SW 1271 (cell line): Measurements from ENCODE around the gene GPR12.
A peak's percentile ranks its signal among the peaks of the same experiment; 100 is the strongest.
"Not testable (repeated sequence)": the region's sequence is repeated elsewhere in the genome, so short reads cannot be mapped to it uniquely, and the experiment has no call there.

Experiments
- DNase-seq, 2 experiments: peaks; one replicate each; lab custom pipeline; 2025; lab: John Stamatoyannopoulos, UW

Gene GPR12

DNA sequence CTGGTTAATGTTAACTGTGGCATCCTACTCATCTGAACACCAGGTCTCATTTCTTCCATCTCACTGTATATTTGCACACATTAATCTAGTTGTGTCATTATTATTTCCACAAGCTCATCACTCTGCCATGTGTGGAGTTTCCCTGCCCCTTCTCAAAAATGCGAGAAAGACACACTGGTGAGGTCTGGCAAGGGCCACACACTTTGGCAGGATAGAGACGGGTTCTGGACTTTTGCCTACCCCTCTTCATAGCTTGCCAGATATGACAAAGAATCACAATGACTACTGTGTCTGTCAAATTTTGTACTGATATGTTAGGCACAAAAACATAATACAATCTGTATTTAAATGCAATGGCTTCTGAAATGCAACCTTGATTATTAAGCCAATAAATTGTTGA, 12.9 kb downstream of the GPR12 start:
- no peak for DNase-seq

DNA sequence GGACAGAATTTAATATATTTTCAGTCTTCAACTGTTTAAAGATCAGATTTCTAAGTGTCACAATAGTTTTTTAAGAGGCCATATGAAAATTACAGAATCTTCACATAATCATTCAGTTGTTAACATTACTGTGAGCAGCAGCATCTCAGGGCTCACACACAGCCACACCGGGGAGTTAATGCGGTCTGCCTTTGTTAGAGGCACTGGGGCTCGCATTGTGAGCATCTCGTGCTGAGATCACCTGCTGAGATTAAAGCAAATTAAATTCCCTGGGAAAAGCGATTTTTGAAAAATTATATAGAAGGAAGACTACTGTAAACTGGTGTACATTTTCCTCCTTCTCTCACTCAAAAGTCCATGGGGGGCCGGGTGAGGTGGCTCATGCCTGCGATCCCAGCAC, 16.6 kb downstream of the GPR12 start:
- DNase-seq = no peak

DNA sequence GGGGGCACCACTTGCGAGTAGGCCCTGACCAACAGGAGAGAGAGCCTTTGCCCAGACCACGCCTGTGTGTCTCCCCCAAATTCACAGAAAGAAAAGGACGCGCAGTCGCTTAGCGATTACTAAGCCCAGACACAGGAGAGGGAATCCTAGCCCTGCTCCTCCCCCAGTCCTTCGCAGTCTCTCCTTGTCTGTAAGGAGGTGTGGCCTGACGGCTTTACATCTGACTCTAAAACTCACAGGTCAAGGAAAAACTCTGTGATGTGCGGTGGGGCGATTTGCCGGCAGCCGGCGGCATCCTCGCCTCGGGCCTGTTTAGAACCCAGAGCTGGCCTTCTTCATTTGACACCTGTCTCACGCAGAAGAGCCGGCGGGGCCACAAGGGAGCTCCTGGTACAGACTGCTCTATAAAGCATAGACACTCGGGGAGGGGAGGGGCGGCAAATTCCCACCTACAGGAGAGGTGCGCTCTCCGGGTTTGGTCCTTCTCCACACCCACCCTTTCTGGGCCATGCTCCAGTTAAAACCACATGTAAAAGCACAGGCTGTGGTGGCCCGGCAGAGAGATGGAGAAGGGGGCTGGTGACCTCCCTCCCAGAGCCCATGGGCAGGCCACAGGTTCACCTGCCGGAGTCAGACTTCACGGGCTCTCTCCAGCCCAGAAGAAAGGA, 17.8 kb downstream of the GPR12 start:
- no peak for DNase-seq

DNA sequence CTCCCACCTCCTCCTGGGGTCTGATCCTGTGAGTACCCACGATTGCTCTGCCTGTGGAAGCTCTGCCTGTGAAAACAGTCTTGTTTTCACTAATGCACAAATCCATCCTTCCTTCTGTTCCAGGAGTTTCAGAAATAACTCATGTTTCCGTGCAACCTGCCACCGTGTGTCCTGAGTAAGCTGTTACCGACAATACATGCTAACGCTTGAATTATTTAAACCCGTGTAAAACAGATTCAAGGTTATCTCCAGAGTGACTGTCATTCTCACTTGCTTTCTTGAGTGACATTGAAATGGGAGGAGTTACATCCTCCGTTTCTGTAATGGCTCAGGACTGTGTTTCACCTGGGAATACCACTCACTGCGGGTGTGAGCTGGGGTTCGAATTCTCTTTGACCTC, 24.9 kb downstream of the GPR12 start:
- no peak for DNase-seq

DNA sequence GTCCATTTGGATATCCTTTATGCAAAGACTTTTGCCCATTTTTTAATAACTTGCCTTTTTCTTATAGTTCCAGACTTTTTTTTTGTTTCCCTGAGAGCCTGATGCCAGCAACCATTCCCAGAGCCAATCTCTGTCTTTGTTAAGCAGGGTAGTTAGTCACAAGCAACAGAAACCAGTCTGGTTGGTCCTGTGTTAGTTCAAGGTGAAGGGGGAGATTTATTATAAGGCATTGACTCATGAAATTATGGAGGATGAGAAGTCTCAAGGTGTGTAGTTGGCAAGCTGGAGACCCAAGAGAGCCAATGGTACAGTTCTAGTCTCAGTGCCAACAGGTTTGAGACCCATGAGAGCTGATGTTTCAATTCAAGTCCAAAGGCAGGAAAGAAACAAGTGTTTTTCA, 33.0 kb downstream of the GPR12 start:
- no peak for DNase-seq

DNA sequence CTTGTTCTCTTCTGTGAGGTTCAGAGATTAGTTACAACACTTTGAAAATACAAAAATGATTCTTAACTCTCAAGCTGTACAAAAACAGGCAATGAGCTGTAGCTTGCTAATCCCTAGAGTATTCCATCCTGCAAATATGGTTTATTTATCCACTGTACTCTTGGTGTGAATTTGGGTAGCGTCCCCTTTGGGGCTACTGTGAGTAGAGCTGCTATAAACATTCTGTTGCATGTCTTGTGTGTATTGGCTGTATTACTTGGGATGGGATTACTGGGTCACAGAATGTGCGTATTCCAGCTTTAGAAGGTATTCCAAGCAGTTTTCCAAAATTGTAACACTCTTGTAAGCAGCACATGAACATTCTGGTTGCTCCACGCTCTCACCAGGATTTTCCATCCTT, 33.5 kb downstream of the GPR12 start:
- DNase-seq = no peak

DNA sequence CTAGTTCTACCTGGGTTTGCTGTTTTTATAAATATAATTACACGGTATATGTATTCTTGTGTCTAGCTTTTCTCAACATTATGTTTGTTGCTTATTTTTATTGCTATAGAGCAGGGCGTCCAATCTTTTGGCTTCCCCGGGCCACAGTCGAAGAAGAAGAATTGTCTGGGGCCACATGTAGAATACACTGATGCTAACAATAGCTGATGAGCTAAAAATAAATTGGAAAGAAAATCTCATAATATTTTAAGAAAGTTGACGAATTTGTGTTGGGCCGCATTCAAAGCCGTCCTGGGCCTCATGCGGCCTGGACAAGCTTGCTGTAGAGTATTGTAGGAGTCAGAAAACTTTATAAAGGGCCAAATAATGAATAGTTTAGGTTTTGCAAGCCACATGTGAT, 33.9 kb downstream of the GPR12 start:
- DNase-seq = no peak

DNA sequence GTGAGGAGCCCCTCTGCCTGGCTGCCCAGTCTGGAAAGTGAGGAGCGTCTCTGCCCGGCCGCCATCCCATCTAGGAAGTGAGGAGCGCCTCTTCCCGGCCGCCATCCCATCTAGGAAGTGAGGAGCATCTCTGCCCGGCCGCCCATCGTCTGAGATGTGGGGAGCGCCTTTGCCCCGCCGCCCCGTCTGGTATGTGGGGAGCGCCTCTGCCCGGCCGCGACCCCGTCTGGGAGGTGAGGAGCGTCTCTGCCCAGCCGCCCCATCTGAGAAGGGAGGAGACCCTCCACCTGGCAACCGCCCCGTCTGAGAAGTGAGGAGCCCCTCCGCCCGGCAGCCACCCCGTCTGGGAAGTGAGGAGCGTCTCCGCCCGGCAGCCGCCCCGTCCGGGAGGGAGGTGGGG, 37.0 kb downstream of the GPR12 start:
- not testable (repeated sequence) for DNase-seq

DNA sequence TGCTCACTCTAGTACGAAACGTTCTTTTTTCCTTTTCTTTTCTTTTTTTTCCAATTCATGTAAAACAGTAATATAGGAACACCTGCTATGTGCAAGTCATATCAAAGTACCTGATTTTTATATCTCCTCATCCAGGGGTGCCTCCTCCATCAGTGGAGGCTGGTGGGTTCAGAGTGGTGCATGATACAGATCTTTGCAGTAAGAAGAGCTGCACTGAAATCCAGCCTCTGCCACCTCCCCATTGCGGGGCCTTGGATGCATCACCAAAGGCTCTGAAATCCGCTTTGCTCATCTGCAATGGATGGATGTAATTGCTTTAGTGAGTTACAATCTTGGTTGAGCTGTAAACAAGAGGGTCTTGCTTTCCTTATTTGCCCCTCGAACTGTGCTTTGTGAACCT, 38.3 kb downstream of the GPR12 start:
- no peak for DNase-seq

DNA sequence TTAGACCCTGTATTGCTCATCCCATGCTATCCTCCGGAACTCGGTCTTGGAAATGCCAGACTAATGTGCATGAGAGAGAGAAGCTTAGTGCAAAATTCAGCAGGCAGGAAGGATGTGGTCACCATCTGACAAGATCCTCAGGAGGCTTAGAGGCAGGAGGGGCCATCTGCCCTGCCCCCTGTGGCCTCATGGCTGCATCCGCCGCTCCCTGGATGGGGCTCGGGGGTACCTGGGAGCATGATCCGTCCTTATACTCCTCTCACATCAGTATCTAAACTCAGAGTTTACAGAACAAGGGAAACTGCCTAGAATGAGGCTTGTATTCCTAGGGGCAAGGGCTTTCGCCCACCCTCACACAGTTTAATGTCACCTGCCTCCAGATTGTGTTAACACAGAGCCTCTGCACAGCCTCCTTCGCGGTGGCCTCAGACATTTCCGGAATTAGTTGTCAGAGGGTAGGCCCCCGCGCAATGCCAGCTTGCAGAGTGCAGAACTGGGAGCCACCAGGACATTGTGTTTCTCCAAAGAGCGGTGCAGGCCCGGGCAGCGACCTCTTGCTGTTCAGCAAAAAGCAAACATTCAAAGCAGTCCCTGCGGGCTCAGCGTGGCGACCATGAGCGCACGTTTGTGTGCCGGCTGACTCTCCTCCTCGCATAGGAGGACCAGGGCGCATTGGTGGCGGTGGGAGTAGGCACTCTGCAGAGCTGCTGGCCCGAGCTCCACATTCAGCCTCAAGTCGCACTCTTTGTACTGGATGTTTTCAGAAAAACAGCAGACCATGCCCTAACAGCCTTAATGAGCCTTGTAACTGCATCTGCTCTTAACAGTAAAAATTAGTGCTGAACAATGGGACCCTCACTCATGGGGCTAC, 39.1 kb downstream of the GPR12 start:
- DNase-seq = no peak

DNA sequence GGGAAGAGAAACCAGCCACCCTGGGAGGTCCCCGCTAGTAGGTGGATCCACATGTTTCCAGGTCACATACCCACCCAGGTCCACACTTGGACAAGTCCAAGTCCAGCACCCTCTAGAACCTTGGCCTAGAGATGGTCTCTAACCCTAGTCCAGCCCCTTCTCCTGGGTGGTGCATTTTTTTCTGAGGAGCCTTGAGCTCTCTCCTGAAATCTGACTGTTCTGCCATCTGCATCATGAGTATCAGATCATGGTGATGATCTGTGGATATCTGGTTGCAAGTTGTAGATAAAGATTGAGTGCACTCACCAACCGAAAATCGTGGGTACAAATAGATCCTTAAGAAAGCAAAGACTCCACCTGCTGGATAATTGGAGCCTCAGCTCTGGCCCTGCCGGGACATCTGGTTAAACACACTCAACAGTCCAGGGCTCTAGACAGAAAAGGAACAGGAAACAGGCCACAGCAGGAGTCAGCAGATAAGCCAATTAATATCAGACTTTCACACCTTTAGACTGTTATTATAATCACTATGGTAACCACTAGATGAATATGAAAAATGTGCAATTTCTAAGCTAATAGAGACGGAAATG, 41.1 kb downstream of the GPR12 start:
- DNase-seq = peak in 1 of 2 experiments; percentile 9

DNA sequence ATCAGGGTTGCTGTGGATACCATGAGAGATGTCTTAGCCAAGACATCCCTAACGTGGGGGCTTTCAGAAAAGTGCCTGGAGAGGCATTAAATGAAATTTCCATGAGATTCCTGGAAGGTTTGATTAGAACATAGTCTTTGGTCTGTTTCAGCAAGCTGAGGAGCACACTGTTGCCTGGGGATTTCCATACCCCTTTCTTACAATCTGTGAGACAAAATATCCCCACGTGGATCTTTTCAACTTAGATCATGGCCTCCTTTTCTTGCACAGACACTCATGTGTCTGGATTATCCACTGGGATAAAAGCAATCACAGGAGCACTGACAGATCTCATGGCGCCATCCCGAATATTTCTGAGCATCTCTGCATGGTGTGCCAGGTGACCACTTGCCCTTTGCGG, 41.7 kb downstream of the GPR12 start:
- DNase-seq = no peak

DNA sequence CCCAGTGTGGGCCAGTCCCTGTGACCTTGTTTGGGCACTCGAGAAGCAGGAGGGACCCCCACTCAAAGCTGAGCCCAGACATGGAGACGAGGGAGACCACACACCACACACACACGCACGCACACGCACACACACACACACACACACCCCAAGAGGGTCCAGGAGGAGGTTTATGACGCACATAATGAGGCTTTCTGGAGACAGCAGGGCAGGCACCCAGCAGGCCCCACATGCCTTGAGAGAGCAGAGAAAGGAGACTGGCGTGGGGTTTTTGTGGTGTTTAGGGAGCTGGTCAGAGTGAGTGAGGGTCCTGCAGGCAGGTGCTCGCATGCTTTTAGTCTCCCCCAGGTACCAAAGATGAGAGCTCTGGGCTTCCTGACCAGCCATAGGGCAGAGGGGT, 42.4 kb downstream of the GPR12 start:
- DNase-seq = no peak

DNA sequence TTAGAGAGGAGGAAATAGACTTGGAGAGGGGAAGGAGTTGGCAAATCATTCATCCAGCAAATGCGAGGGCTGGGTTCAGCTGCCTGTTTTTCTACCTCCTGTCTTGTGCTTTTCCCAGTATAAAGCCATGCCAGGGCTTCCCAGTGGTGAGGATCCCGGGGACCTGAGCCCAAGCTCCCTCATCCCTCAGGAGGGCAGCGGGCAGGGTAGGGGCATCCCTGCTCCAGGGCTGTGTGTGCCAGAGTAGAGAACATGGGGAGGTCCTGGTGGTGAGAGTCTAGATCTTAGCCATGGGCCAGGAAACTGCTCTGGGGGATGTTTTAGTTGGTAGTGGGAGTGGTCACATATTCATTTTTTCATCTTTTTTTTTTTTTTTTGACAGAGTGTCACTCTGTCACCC, 43.6 kb downstream of the GPR12 start:
- no peak for DNase-seq

DNA sequence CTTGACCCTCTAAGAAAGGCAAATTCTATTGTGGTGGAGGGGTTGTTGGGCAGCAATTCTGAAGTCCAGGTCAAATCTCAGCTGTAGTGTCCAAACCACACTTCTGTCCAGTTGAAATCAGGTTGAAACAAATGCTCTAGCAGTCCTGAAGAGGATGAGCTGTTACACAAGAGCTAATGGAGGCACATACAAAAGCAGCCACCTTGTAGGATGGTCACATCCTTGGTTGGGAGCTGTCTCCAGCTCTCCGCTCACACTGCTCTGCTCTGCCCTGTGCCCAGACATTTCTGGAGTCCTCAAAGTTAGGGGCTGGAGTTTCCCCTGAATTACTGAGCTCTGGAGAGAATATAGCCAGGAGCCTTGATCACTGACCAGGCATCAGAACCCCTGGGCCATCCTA, 47.2 kb downstream of the GPR12 start:
- no peak for DNase-seq

DNA sequence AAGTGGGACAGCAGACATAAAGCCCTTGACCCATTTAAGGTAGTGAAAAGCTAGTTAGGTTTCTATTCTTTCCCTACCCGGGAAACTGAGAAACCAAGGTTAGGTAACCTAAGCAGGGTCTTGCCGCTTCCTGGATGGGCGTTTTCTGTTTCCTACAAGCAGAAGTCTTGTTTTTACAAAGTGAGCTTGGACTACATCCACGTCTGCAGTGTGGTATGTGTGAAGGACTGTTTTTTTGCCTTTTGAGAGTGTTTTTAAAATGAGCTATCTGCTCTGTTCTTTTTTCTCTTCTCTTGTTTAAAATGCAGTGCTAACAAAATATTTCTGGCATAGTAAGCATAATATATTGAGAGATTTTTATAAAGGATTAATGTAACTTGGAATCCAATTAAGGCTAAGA, 49.4 kb downstream of the GPR12 start:
- DNase-seq = no peak

DNA sequence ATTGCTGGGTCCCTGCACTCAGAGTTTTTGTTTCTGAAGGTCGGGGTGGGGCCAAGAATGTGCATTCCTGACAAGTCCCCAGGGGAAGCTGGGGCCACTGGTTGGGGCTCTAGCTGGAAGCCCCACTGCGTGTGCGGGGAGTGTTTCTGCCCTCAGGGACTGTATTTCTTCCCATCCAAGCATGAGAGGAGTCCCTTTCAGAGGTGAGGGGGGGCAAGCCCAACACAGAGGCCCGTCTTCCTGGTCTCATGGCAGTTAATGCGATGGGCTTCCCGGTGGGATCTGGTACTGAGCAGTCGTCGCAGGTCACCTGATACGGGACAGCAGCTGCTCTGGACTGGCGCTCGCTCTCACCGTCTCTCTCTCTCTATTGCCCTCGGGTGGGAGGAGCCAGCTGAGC, 50.4 kb downstream of the GPR12 start:
- no peak for DNase-seq

DNA sequence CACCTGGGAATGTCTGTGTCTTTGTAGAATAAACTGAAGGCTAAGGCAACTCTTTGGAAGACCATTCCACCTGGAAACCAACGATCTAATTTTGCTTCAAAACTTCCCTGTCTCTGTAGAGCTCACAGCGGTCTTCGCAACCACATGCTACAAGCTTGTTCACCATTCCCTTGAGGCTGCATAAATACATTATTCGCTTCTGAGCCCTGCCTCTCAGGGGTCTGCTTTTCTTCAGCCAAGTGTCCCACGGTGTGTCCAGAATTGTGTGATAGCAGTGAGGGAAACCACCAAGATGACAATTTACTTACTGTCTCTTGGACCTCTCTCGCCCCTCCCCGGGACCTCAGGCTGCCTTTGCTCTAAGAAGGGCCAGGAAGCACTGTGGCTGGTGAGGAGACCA, 51.1 kb downstream of the GPR12 start:
- no peak for DNase-seq

DNA sequence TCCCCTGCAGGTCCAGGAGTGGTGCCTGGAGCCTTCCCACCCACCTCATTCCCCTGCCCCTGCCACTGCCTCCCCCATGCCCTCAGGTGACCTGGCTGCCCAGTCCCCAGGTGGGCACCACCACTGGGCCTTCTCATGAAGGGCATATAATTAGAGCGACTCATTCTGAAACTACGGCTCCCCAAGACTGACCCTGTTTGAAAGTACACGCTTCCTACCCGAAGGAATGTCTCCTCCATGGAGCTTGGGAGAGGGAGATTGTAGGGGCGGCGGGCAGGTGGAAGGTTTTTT, 52.6 kb downstream of the GPR12 start:
- DNase-seq = no peak

DNA sequence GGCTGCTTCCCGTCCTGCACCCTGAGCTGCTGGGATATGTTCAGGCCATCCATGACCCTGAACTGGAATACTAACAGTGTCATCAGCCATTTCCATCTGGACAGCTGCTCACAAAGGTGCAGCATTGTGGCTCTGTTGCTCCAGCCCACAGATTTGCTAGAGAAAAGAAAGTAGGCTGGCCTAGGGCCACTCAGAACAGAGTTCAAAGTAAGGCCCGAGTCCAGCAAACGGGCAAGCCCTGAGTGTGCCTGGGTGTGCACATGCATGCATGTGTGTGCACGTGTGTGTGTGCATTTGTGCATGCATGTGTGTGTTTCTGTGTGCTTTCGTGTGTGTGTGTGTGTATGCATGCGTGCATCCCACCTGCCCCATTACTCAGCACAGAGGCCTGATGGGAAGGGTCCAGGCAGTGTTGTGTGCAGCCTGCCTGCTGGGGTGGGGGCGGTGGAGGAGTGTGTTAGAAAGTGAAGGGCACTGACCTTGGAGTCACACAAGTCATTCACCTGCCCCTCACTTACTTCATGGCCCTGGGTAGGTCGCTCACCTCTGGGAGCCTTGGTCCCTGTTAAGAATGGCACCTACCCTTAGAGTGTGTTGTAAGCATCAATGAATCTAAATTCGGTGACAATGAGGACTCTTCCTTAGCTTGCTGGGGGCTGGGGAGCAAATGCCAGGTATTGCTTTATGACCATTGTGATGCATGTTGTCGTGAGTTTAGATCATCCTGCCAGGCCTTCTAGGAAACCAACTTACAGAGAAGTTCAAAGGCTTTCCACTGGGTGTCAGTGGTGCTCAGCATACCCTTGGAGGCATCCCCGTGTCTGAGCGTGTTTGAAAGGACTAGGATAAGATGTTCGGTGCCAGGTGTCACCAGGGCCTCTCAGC, 53.2 kb downstream of the GPR12 start:
- peak in 1 of 2 experiments; percentile 31 for DNase-seq

DNA sequence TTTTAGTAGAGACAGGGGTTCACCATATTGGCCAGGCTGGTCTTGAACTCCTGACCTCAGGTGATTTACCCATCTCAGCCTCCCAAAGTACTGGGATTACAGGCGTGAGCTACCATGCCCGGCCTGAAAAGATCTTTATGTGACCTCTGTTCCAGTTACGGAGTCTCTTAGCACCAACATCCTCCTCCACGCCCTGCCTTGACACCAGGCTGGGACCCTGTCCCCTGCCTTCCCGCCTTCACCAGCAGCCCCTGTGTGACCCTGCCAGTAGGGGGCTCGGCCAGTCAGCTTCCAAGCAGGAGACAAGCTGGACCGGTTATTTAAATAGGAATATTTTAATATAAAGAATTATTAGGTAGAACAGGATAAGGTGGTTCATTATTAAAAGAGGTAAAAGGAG, 54.2 kb downstream of the GPR12 start:
- no peak for DNase-seq

DNA sequence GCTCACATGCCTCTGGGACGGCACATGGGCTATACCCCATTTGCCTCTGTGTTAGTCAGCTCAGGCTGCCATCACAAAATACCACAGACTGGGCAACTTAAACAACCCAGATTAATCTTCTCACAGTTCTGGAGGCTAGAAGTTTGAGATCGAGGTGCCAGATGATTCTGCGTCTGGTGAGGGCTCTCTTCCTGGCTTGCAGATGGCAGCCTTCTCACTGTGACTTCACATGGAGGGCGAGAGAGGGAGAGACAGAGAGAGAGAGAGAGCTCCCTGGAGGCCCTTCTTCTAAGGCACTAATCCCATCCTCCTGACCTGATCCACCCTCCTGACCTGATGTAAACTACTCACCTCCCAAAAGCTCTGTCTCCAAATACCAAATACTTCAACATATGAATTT, 55.0 kb downstream of the GPR12 start:
- DNase-seq = no peak
